GM12865 (cell line): Measurements from ENCODE around the gene STRBP.

Experiments
- DNase-seq: peaks from one replicate; pipeline ENCODE4 v3.0.0; 2010; ENCODE audit warnings: low read depth
- H3K4me3 ChIP-seq: 2 replicates; pipeline ENCODE4 v1.5.1; 2011; ENCODE audit warnings: mild to moderate bottlenecking, low read depth, low read length, control low read depth
- TF ChIP-seq, protein P1 (sequence below): IDR thresholded peaks from 2 replicates; pipeline ENCODE4 v1.5.1; 2011; ENCODE audit warnings: low read length, control low read depth, low read depth, inconsistent platforms; ENCODE audit not compliant: insufficient read depth; ENCODE audit errors: missing control alignments

The STRBP gene

GRCh38 chr9:123090198-123090896 lies 178.0 kb downstream of the STRBP start:
- DNase-seq = no peak

GRCh38 chr9:123089790-123090189 lies 178.6 kb downstream of the STRBP start:
- H3K4me3 ChIP-seq = no peak overlapping the region
- DNase-seq = no peak
- TF ChIP-seq, protein P1, sequence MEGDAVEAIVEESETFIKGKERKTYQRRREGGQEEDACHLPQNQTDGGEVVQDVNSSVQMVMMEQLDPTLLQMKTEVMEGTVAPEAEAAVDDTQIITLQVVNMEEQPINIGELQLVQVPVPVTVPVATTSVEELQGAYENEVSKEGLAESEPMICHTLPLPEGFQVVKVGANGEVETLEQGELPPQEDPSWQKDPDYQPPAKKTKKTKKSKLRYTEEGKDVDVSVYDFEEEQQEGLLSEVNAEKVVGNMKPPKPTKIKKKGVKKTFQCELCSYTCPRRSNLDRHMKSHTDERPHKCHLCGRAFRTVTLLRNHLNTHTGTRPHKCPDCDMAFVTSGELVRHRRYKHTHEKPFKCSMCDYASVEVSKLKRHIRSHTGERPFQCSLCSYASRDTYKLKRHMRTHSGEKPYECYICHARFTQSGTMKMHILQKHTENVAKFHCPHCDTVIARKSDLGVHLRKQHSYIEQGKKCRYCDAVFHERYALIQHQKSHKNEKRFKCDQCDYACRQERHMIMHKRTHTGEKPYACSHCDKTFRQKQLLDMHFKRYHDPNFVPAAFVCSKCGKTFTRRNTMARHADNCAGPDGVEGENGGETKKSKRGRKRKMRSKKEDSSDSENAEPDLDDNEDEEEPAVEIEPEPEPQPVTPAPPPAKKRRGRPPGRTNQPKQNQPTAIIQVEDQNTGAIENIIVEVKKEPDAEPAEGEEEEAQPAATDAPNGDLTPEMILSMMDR = no peak

More at GRCh38 chr9:123090198-123090896, 178.0 kb downstream of the STRBP start:
- TF ChIP-seq, protein P1 = no peak
- H3K4me3 ChIP-seq = no peak overlapping the region

GRCh38 chr9:123089040-123089439 lies 179.3 kb downstream of the STRBP start:
- TF ChIP-seq, protein P1 = no peak
- no peak overlapping the region for H3K4me3 ChIP-seq
- no peak for DNase-seq

- DNase-seq = no peak
- no peak overlapping the region for H3K4me3 ChIP-seq
- TF ChIP-seq, protein P1 = no peak
Observed at GRCh38 chr9:123087359-123087888, 181.0 kb downstream of the STRBP start.

GRCh38 chr9:123085916-123086315 lies 182.5 kb downstream of the STRBP start:
- DNase-seq = no peak
- no peak overlapping the region for H3K4me3 ChIP-seq
- TF ChIP-seq, protein P1 = no peak

- DNase-seq = no peak
- H3K4me3 ChIP-seq = no peak overlapping the region
- TF ChIP-seq, protein P1 = no peak
Observed at GRCh38 chr9:123084256-123084655, 184.1 kb downstream of the STRBP start.

DNA sequence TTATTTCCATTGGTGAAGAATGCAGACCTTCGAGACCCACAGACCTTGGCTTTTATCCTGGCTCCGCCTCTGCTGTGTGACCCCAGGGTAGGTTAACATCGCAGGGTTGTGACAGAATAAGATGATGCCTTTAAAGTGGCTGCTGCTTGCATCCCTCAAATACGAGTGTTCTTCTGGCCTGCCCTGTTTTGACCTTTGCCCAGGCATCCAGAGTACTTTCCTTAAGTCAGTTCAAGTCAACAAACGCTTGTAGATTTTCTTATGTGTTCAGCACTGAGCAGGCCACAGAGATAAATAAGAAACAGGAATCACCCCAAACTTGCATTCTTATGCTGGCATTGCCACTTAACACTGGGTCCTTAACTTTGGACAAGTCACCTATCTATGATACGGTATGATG lies 184.7 kb downstream of the STRBP start:
- TF ChIP-seq, protein P1 = no peak
- DNase-seq = no peak

More for the DNA sequence above, 184.7 kb downstream of the STRBP start:
- no peak overlapping the region for H3K4me3 ChIP-seq
